Stimulated activated CD8-positive, alpha-beta memory T cell treated with anti-CD3 and anti-CD28 coated beads, Interleukin-15, amount 100 ng/mL, for 4 hours (primary cell): ENCODE data around the gene MFSD12.
A peak's percentile ranks its signal among the peaks of the same experiment; 100 is the strongest.

Experiments
- DNase-seq, 2 donors: peaks; one replicate each; pipeline ENCODE4 v3.0.0-alpha.2; 2020; ENCODE audit warnings: low read depth in 2 of 2

MFSD12 gene

DNA sequence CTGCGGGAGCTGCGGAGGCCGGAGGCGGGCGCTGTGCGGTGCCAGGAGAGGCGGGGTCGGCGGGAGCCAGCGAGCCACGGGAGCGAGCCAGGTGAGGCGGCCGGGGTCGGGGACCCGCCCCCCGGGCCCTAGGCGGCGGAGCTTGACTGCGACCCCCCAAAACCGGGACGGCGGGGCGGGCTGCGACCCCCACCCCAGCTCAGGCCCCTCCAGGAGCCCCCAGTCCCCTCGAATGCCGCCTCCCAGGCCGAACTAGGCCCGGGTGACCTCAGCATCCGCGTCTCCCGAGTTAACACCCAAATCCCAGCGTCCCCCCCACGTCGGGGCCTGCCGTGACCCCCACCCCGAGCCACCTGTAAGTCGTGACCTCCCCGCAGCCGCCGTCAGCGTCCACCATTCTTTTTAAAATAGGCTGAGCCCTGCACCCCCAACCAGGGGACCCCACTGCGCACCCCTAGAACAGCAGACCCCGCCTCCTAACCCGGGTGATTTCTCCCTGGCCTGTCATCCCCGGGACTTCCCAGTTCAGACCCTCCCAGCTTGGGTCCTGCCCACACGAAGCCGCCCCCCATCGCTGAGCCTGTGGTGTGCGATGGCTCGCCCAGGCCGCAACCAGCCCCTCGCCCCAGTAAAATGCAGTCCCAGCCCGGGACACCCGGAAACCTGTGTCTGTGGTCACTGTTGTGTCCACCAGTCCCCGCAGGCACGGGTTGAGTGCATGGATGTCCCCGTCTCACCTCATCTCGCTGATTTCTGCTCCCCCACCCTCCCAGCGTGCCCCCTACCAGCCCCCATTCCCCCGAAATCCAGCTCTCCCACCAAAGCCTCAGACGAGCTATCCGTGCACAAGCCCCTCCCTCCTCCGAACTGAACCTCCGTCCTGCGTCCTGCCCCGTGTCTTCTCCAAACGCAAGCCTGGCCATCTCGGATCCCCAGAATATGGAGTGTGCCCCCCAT, 50.7 kb downstream of the MFSD12 start:
- peak in 1 of 2 donors; percentile 17 for DNase-seq

DNA sequence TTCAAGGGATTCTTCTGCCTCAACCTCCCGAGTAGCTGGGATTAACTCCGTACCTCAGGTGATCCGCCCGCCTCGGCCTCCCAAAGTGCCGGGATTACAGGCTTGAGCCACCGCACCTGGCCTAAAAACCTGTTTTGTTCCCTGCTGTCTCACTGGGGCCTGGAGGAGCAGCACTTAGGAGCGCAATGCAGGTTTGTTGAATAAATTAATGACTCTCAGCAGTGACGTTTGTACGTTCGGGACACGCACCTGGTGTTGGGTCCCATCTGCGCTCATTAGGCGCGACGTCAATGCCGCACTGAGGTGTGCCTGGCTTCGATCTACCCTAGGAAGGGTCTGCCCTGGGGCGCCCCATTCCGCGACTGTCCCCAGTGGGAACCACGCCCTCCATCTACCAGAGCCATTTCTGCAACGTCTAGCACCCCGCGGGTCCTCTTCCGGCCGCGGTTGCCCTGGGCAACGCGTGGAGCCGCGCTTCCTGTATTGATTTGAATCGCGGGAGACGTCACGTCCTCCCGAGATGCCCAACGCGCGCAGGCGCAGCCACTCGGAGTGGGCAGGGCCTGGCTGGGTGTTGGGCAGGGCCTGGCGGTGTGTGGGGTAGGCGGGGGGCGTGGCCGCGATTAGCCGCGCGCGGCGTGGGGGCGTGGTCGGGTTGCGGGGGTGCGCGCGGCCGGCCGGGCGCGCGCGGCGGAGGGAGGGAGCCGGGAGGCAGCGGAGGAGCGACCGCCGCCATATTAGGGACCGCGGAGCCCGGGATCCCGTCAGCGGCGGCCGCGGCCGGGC, 51.6 kb downstream of the MFSD12 start, which contains the start of gene FZR1:
Gene FZR1, plus strand, starts transcription at position 714 of the 786 bp plus-strand sequence. CDS start 16,679 bp downstream, outside the sequence.
- peak; percentile 99 for DNase-seq

DNA sequence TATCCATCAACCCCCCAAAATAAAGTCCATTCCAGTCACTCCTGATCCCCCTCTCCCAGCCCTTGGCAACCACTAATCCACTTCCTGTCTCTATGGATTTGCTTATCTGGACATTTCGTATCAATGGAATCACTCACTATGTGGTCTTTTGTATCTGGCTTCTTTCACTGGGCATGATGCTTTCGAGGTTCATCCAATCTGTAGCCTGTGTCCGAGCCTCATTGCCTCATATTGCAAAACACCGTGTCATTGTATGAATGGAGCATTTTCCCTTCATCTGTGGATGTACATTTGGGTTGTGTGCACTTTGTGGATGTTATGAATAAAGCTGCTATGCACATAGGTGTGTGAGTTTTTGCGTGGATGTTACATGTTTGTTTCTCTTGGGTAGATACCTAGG, 52.7 kb downstream of the MFSD12 start:
- no peak for DNase-seq

DNA sequence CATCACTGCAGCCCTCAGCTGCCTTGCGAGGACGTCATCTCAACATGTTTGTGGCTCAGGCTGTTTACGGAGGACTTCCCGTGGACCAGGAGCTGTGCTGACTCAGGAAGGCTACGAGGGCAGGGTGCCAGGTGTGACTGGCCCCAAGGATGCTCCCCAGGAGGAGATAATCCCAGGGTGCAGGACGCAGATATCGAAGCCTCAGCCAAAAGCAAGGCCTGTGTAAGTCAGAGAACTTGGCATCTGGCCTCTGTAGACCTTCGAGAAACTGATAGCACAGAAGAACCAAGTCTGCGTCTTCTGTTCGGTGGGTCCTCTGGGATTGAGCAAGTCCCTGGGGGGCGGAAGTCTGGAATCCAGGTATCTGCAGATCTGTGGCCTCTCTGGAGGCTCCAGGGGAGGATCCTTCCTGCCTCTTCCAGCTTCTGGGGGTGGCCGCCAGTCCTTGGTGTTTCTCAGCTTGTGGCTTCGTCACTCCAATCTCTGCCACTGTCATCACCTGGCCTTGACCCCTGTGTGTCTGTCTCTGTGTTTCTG, 54.3 kb downstream of the MFSD12 start:
- no peak for DNase-seq

DNA sequence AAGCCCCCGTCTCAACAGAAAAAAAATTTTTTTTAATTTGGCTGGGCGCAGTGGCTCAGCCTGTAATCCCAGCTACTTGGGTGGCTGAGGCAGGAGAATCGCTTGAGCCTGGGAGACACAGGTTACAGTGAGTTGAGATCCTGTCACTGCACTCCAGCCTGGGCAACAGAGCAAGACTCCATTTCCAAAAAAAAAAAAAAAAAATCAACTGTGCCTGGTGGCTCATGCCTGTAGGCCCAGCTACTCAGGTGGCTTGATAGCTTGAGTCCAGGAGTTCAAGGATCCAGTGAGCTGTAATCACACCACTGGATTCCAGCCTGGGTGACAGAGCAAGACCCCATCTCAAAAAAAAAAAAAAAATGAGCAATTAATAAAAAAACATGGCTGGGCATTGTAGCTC, 55.6 kb downstream of the MFSD12 start:
- no peak for DNase-seq

DNA sequence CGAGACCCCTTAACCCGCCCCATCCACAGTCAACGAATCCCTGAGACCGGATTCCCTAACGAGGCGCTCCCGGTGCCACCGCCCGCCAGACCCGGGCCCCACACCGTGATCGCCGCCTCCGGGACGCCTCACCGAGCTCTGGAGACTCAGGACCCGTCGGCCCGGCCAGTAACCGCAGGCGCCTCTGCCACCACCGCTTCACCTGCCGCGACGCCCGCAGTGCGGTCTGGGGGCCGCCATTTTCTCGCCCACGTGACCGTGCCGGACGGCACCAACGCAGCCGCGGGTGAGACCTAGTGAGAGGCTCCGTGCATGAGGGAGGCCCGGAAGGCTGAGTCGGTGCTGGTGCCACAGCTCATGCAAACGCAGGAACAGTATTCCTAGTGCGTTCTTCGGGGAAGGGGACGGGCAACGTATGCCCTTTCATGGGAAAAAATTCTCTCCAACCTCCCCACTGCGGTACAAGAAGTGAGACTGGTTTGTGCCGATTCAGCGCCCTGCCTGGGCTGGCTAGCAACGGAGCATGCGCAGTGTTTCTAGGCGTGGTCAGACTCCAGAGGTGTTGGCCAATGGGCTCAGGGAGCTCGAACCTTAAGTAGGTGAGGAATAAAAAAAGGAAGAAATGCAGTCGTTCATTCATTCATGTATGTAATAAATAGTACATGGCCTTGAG, 56.8 kb downstream of the MFSD12 start, which contains the start of gene DOHH:
Gene DOHH, minus strand, starts transcription at position 246 of the 673 bp plus-strand sequence. CDS start 3,860 bp downstream, outside the sequence.
- peak; percentile 86 to 96 for DNase-seq

DNA sequence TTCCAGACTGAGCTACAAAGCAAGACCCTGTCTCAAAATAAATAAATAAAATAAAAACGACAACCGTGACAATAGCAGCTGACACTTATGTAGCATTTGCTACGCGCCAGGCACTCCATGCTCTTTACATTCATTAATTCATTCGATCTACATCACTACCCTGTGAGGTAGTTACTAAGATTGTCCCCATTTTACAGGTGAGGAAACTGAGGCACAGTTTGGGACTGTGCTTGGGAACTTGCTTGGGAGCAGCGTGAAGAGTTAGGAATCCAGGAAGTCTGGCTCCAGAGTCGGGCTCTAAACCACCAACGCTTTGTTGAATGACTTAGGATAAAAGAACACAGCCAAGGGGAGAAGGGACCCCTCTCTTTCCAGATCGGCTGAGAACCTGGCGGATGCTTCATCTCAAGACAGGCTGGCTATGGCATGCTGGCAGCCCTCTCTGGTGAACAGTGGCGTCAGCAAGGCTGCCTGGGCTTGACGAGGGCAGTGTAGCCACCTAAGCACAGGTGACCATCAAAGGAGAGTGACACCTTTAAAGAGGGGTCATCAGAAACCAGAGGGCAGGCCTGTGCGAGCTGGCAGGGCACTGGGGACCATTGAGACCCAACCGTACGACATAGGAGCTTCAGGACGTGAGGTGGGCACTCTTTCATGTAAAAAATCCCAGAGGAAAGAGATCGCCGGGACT, 57.5 kb downstream of the MFSD12 start:
- no peak for DNase-seq

DNA sequence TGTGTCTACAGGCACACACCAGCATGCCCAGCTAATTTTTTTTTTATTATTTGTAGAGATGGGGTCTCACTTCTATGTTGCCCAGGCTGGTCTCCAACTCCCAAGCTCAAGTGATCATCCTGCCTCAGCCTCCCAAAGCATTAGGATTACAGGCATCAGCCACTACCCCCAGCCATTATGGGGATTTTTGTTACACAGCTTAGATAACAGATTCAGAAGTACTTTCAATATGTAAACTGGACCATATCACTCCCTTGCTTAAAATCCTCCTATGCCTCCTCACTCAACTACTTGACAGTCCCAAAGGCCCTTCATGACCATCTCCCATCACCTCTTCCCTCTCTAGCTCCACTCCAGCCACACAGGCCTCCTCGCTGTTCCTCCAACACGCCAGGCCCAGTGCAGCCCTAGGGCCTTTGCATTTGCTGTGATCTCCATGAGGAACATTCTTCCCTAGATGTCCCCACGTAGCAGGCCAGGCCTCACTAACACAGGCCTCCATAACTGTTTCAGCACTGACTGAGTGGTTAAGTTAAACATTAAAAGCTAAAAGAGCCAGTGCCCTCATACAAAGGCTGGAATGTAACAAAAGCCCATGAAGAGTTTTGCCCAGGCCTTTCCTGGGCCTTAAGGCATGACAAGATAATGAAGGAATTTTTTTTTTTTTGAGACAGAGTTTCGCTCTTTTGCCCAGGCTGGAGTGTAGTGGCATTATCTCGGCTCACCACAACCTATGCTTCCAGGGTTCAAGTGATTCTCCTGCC, 59.4 kb downstream of the MFSD12 start:
- no peak for DNase-seq

DNA sequence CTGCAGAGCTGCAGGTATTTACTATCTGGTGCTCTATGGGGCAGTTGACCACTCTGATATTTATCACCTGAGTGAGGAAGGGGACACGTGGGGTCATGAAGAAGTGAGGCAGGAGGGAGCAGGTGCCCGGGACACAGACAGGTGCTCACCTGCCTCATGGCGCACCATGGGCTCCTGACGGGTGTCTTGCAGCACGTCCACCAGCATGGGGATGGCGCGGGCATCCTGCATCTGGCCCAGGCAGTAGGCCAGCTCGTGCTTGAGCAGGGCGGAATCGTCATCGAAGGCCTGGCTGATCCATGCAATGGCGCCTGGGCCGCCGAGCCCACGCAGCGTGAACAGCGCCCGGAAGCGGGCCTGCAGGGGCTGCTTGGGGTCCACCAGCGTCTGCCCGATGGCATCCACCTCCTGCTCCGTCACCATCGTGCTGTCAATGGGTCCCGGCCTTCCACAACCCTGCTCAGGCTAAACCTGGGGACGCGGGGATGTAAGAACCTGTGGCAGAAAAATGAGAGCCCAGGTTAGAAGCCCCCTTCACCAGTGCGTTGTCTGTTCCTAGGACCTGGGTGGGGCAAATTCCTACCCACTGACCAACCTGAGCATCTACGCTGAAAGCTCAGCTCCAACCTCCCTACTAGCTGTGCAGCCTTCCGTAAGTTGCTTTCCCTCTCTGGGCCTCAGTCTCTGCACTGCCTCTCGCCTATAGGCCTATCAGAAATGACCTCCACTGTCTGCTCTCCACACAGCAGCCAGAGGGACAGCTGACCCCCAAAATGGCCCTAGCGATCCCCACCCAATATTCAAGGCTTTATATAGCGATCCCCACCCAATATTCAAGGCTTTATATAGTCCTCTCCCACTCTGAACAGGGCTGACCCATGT, 60.8 kb downstream of the MFSD12 start:
- DNase-seq, result no peak

DNA sequence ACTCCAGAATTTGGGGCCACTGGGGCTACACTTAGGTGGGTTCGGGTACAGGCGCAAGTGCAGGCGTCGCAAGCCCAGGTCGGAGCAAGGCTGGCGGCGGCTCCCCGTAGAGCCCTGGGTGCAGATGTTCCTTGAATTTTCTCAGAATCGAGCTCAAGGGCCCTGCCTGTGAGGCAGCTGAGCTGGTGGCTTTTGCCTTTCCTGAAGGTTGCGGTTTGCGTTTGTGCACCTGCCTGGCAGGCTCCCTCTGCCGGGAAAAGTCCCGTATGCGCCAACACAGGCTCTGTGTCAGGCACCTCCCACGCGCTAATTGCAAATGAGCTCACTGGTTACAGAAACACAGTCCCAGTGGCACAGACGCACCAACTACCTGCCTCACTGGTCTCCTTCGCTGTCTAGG, 62.8 kb downstream of the MFSD12 start:
- DNase-seq, result no peak
